Measurements from ENCODE around the gene RAI1. TPM values are rescaled to one million over a fixed set of nuclear protein-coding genes. Genes with fewer than 3 reads are reported as not detected.

The RAI1 gene
- polyA plus RNA-seq, 2 of the 4 experiments (the other 2 are of a cell fraction): 3.5 to 23.8 TPM

DNA sequence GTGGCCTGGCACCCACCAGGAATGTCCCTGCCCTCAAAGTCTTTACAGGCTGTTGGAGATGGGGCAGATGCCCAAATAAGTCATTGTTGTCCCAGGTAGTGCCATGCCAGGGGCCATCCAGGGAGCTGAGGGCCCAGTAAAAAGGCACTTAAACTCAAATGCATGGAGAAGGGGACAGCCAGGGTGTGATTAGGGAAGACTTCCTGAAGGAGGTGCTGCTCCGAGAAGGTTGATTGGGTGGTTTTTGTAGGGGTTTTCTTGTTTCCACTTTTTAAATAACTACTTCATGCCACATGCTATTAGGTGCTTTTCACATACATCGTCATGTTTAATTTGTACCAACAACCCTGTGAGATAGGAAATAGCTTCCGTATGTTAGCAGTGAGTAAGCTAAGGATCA, 66.9 kb downstream of the RAI1 start:
- Histone ChIP-seq H3K4me3 (no peak overlapping the region), H3K4me1 (peaks cover 33% of the 10 kb centered on the region), H3K27ac (no peak overlapping the region), H3K9me3 (no peaks in the 10 kb centered on the region), H3K4me2 (no peak overlapping the region)
- ATAC-seq: no peak
- TF ChIP-seq TP53 (CRISPR knock-in tag; IDR thresholded peaks at IDR 0.05): no peak
- TF ChIP-seq, protein P1, sequence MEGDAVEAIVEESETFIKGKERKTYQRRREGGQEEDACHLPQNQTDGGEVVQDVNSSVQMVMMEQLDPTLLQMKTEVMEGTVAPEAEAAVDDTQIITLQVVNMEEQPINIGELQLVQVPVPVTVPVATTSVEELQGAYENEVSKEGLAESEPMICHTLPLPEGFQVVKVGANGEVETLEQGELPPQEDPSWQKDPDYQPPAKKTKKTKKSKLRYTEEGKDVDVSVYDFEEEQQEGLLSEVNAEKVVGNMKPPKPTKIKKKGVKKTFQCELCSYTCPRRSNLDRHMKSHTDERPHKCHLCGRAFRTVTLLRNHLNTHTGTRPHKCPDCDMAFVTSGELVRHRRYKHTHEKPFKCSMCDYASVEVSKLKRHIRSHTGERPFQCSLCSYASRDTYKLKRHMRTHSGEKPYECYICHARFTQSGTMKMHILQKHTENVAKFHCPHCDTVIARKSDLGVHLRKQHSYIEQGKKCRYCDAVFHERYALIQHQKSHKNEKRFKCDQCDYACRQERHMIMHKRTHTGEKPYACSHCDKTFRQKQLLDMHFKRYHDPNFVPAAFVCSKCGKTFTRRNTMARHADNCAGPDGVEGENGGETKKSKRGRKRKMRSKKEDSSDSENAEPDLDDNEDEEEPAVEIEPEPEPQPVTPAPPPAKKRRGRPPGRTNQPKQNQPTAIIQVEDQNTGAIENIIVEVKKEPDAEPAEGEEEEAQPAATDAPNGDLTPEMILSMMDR (IDR thresholded peaks at IDR 0.05): peak; percentile 27; the same call in 2 of the 3 replicates
- no peak for FAIRE-seq
- WGBS (ENCODE audit: missing lambda C conversion rate): 95% methylated on average over 3 of the region's 3 CpGs
- DNase-seq (ENCODE audit: low read depth in 1 of 2, low spot score in 1 of 2): no peak
- POLR2A ChIA-PET: interaction anchor here (2.0 kb wide), 1 partner anchor 88 kb away, joined by 5 read pairs; the partner anchor contains the start of gene SREBF1
- CTCF ChIA-PET: interaction anchor here (0.8 to 2.2 kb wide), 11 partner anchors 9 to 69 kb away, joined by 3 to 8 read pairs (median 4); no protein-coding TSS in a partner anchor

DNA sequence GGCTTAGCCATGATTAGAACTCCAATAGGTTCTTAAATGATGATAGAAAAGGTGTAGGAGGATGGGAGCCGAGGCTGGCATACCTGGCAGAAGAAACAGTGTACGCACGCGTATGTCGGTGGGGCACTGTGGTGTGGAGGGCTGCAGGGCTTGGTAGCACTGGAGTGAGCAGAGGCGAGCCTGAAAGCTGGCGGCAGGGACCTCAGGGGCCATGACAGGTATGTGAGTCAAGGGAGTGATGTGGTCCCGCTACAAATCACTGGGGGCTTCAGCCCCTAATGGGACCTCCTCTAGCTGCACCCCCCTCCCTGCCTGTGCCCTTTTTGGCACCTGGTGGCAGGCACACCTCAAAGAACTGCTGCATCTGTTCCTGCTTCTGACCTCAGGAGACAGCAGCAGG, 67.3 kb downstream of the RAI1 start:
- H3K4me3 ChIP-seq: no peak overlapping the region

DNA sequence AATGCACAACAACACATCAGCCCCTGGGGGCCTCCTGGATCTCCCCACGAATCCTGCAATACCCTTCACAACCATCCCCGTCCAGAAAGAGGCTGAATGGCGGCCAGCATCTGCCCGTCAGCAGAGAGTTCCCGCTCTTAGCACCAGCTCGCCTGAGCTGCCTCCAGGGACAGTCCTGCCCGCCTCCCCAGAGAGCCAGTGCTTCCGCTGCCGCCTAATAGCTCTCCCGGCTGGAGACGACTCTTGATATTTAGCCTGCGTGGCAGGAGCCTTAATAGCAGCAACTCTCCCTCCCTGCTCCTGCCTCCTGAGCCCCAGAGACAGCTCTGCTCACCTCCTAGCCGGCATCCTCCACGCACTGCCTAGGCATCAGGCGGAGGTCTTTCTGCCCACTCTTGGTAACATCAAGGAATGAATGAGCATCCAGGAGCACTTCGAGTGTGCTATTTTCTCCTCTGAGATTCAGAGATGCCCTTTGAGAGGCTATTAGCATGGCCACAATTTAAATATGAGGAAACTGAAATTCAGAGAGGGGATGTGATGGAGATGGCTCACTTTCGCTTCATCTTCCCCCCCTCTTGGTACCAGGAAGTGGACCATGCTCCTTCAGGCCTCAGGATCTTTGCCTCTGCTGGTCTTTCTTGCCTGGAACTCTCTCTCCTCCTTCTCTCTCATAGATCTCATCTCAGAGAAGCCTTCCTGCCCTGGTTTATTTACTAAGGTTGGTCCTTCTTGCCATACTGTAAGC, 67.9 kb downstream of the RAI1 start:
- TF ChIP-seq POLR2A (IDR thresholded peaks at IDR 0.05; ENCODE audit: low read length) (no peak), FOXS1 (CRISPR knock-in tag; IDR thresholded peaks at IDR 0.05) (no peak), HOXA7 (CRISPR knock-in tag; IDR thresholded peaks at IDR 0.05) (no peak), RAD21 (conservative IDR thresholded peaks at IDR 0.05 in 1 of 2, IDR thresholded peaks at IDR 0.05 in 1 of 2) (no peak), RCOR1 (IDR thresholded peaks at IDR 0.05; ENCODE audit: low read depth, low read length) (no peak), PHF8 (IDR thresholded peaks at IDR 0.05; ENCODE audit: borderline replicate concordance, low read depth) (no peak), RARB (CRISPR knock-in tag; IDR thresholded peaks at IDR 0.05) (no peak)
- TF ChIP-seq, protein P2, sequence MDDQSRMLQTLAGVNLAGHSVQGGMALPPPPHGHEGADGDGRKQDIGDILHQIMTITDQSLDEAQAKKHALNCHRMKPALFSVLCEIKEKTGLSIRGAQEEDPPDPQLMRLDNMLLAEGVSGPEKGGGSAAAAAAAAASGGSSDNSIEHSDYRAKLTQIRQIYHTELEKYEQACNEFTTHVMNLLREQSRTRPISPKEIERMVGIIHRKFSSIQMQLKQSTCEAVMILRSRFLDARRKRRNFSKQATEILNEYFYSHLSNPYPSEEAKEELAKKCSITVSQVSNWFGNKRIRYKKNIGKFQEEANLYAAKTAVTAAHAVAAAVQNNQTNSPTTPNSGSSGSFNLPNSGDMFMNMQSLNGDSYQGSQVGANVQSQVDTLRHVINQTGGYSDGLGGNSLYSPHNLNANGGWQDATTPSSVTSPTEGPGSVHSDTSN (IDR thresholded peaks at IDR 0.05): no peak
- TF ChIP-seq, protein P3, sequence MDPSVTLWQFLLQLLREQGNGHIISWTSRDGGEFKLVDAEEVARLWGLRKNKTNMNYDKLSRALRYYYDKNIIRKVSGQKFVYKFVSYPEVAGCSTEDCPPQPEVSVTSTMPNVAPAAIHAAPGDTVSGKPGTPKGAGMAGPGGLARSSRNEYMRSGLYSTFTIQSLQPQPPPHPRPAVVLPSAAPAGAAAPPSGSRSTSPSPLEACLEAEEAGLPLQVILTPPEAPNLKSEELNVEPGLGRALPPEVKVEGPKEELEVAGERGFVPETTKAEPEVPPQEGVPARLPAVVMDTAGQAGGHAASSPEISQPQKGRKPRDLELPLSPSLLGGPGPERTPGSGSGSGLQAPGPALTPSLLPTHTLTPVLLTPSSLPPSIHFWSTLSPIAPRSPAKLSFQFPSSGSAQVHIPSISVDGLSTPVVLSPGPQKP (IDR thresholded peaks at IDR 0.05; ENCODE audit: low read depth, low read length): no peak
- Histone ChIP-seq H3K4me3 (no peak overlapping the region), H3K4me2 (no peak overlapping the region), H3K4me1 (peaks cover 39% of the 10 kb centered on the region), H3K9me3 (no peaks in the 10 kb centered on the region), H3K27ac (peak overlapping the region in 1 of 2 experiments; percentile 11; a peak in 1 of 6 replicates)
- CTCF ChIA-PET: interaction anchor here (0.8 to 2.2 kb wide), 13 partner anchors 10 to 394 kb away, joined by 3 to 8 read pairs (median 4); no protein-coding TSS in a partner anchor
- no peak for ATAC-seq
- 86% methylated on average over 17 of the region's 17 CpGs for WGBS (ENCODE audit: missing lambda C conversion rate)
- no peak for FAIRE-seq
- DNase-seq (ENCODE audit: low read depth in 1 of 2, low spot score in 1 of 2): no peak
- POLR2A ChIA-PET: interaction anchor here (1.0 to 2.0 kb wide), 2 partner anchors 87 to 88 kb away, joined by 3 to 5 read pairs; partner anchors contain the start of gene SREBF1

More for the DNA sequence above, 67.3 kb downstream of the RAI1 start:
- POLR2A ChIA-PET: interaction anchor here (2.0 kb wide), 1 partner anchor 88 kb away, joined by 5 read pairs; the partner anchor contains the start of gene SREBF1
- no peaks in the 10 kb centered on the region for H3K9me3 ChIP-seq
- TF ChIP-seq, protein P4, sequence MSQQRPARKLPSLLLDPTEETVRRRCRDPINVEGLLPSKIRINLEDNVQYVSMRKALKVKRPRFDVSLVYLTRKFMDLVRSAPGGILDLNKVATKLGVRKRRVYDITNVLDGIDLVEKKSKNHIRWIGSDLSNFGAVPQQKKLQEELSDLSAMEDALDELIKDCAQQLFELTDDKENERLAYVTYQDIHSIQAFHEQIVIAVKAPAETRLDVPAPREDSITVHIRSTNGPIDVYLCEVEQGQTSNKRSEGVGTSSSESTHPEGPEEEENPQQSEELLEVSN (IDR thresholded peaks at IDR 0.05; ENCODE audit: borderline replicate concordance, low read depth): no peak
- TF ChIP-seq MAFK (IDR thresholded peaks at IDR 0.05; ENCODE audit: partially characterized antibody) (no peak), RARB (CRISPR knock-in tag; IDR thresholded peaks at IDR 0.05) (no peak), EHMT2 (IDR thresholded peaks at IDR 0.05; ENCODE audit: low read depth) (no peak), BHLHE40 (IDR thresholded peaks at IDR 0.05; ENCODE audit: low read depth, low read length) (no peak), MYC (IDR thresholded peaks at IDR 0.05; ENCODE audit: borderline replicate concordance, low read length) (no peak), CHD2 (IDR thresholded peaks at IDR 0.05; ENCODE audit: low read length, partially characterized antibody) (no peak), HOXA7 (CRISPR knock-in tag; IDR thresholded peaks at IDR 0.05) (no peak), ZFP36 (IDR thresholded peaks at IDR 0.05; ENCODE audit: borderline replicate concordance, partially characterized antibody) (no peak), CBX8 (IDR thresholded peaks at IDR 0.05) (no peak), TP53 (CRISPR knock-in tag; IDR thresholded peaks at IDR 0.05) (no peak), ZC3H11A (IDR thresholded peaks at IDR 0.05) (no peak), NR3C1 (IDR thresholded peaks at IDR 0.05) (no peak), HEYL (CRISPR knock-in tag; IDR thresholded peaks at IDR 0.05) (no peak), HDAC2 (IDR thresholded peaks at IDR 0.05) (no peak), ZNF302 (CRISPR knock-in tag; IDR thresholded peaks at IDR 0.05) (no peak)
- TF ChIP-seq, protein P5, sequence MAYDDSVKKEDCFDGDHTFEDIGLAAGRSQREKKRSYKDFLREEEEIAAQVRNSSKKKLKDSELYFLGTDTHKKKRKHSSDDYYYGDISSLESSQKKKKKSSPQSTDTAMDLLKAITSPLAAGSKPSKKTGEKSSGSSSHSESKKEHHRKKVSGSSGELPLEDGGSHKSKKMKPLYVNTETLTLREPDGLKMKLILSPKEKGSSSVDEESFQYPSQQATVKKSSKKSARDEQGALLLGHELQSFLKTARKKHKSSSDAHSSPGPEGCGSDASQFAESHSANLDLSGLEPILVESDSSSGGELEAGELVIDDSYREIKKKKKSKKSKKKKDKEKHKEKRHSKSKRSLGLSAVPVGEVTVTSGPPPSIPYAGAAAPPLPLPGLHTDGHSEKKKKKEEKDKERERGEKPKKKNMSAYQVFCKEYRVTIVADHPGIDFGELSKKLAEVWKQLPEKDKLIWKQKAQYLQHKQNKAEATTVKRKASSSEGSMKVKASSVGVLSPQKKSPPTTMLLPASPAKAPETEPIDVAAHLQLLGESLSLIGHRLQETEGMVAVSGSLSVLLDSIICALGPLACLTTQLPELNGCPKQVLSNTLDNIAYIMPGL (CRISPR knock-in tag; IDR thresholded peaks at IDR 0.05; ENCODE audit: borderline replicate concordance): no peak
- TF ChIP-seq, protein P6, sequence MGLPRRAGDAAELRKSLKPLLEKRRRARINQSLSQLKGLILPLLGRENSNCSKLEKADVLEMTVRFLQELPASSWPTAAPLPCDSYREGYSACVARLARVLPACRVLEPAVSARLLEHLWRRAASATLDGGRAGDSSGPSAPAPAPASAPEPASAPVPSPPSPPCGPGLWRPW (IDR thresholded peaks at IDR 0.05): no peak
- TF ChIP-seq, protein P7, sequence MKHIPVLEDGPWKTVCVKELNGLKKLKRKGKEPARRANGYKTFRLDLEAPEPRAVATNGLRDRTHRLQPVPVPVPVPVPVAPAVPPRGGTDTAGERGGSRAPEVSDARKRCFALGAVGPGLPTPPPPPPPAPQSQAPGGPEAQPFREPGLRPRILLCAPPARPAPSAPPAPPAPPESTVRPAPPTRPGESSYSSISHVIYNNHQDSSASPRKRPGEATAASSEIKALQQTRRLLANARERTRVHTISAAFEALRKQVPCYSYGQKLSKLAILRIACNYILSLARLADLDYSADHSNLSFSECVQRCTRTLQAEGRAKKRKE (CRISPR knock-in tag; IDR thresholded peaks at IDR 0.05; ENCODE audit: low read depth): no peak
- DNase-seq (ENCODE audit: low read depth in 1 of 2, low spot score in 1 of 2): no peak
- 86% methylated on average over 8 of the region's 8 CpGs for WGBS (ENCODE audit: missing lambda C conversion rate)
- no peak for ATAC-seq
- FAIRE-seq: no peak
- no peak overlapping the region for H3K4me2 ChIP-seq
- no peak overlapping the region for H3K27ac ChIP-seq
- peaks cover 37% of the 10 kb centered on the region for H3K4me1 ChIP-seq
- CTCF ChIA-PET: interaction anchor here (0.8 to 2.2 kb wide), 12 partner anchors 10 to 393 kb away, joined by 3 to 8 read pairs (median 4); no protein-coding TSS in a partner anchor

Measured in A549 (cell line).